ENCODE data around the gene NCS1. TPM values are rescaled to one million over a fixed set of nuclear protein-coding genes. Genes with fewer than 3 reads are reported as not detected.

The NCS1 gene
- total and polyA plus RNA-seq, 2 of the 8 experiments (the other 6 are each of a cell fraction or from before 2014, with no cell fraction given) = 34.7 to 47.6 TPM

DNA sequence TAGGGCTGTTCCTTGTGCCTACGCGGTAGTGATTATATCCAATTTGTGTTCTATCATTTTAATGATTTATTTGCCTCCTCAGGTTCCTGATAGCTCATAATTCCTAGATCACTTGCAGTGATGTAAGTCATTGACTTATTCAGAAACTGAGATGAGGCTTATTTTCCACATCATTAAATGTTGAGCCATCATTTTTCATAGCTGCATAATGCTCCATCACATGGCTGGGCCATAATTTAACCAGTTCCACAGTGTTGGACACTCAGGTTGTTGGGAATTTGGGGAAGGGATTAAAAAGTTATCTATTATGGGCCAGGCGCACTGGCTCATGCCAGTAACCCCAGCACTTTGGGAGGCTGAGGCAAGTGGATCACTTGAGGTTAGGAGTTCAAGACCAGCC lies 57.6 kb downstream of the NCS1 start (continued):
- no peak for TF ChIP-seq SP2 (IDR thresholded peaks at IDR 0.05; ENCODE audit: low read length)

Data from H1 (cell line).